Natural killer cell (primary cell): ENCODE data around the gene ITGAL. TPM values are rescaled to one million over a fixed set of nuclear protein-coding genes. Genes with fewer than 3 reads are reported as not detected.

Experiments used
- ATAC-seq, 3 donors: fragments of 150-1000 bp in 2 of 3; fragments of 200-7000 bp in 1 of 3; cut with Tn5 transposase; 1 replicate in 1 of 3; 2 replicates in 2 of 3; pipeline ENCODE4 v1.10.0; 2021; ENCODE audit warnings: mild to moderate bottlenecking in 2 of 3, moderate library complexity in 2 of 3
- DNase-seq, 2 donors: peaks; one replicate each; pipeline versions ENCODE4 v3.0.0 to v3.0.0-alpha.2; 2013 to 2021; ENCODE audit warnings: mixed read lengths in 1 of 2
- H3K27ac ChIP-seq: one replicate; pipeline ENCODE4 v1.5.1; 2013; ENCODE audit warnings: mild to moderate bottlenecking, low read length
- H3K27me3 ChIP-seq: one replicate; pipeline ENCODE4 v1.6.1; 2013; ENCODE audit warnings: low read length; ENCODE audit not compliant: control insufficient read depth, insufficient read depth
- H3K36me3 ChIP-seq: one replicate; pipeline ENCODE4 v1.6.1; 2013; ENCODE audit warnings: low read length; ENCODE audit not compliant: control insufficient read depth, insufficient read depth
- H3K4me1 ChIP-seq: one replicate; pipeline ENCODE4 v1.6.1; 2013; ENCODE audit warnings: low read length; ENCODE audit not compliant: control insufficient read depth, insufficient read depth
- H3K4me3 ChIP-seq: one replicate; pipeline ENCODE4 v1.5.1; 2013; ENCODE audit warnings: low read length
- H3K9me3 ChIP-seq: one replicate; pipeline ENCODE4 v1.6.1; 2013; ENCODE audit warnings: low read length; ENCODE audit not compliant: control insufficient read depth, insufficient read depth
- H3K27ac Mint-ChIP-seq, 2 donors: one replicate each; pipeline ENCODE4 v1.8.0; 2022; ENCODE audit warnings: mild to moderate bottlenecking in 2 of 2, mixed read lengths in 2 of 2, moderate library complexity in 1 of 2
- H3K27me3 Mint-ChIP-seq, 2 donors: one replicate each; pipeline ENCODE4 v1.8.0; 2022; ENCODE audit warnings: low read depth in 2 of 2, mixed read lengths in 2 of 2
- H3K36me3 Mint-ChIP-seq: one replicate; pipeline ENCODE4 v1.8.0; 2022; ENCODE audit warnings: mixed read lengths
- H3K4me1 Mint-ChIP-seq, 2 donors: one replicate each; pipeline ENCODE4 v1.8.0; 2022; ENCODE audit warnings: mixed read lengths in 2 of 2
- H3K4me3 Mint-ChIP-seq: one replicate; pipeline ENCODE4 v1.8.0; 2022; ENCODE audit warnings: mild to moderate bottlenecking, moderate library complexity, mixed read lengths
- H3K9me3 Mint-ChIP-seq, 2 donors: one replicate each; pipeline ENCODE4 v1.8.0; 2022; ENCODE audit warnings: mixed read lengths in 2 of 2
- CTCF ChIP-seq: fragments of 200-600 bp; IDR thresholded peaks from one replicate; pipeline ENCODE4 v1.8.0; 2022; ENCODE audit warnings: antibody characterized with exemption
- WGBS: methylation state at CpG from one replicate; pipeline ENCODE4 v1.1.7; 2013; ENCODE audit warnings: missing lambda C conversion rate; ENCODE audit not compliant: insufficient coverage; 5-methylcytosine and 5-hydroxymethylcytosine counted together
- intact Hi-C: fragments of 100-400 bp; cut with micrococcal nuclease; formaldehyde crosslinking; loops from one replicate; pipeline ENCODE4 v1.14.2; 2022
- total RNA-seq, 4 donors: library from RNA; stranded (reverse); fragments of 120-200 nt in 1 of 4; gene quantifications; one replicate each; pipeline versions ENCODE4 v1.2.3 to v1.2.4, GENCODE V29; 2013 to 2022

Gene ITGAL
- total RNA-seq, 3 donors from 2014 or later (not counting 1 experiment from before 2014, with no cell fraction given): 1,131 to 1,260 (median 1,176) TPM

- Mint-ChIP-seq H3K27ac (peak overlapping the region; percentile 7 to 66), H3K4me1 (peaks cover 31 to 32% of the 10 kb centered on the region in 2 donors), H3K36me3 (peaks cover 7% of the 10 kb centered on the region), H3K9me3 (peaks cover 0 to 3% of the 10 kb centered on the region in 2 donors), H3K27me3 (no peaks in the 10 kb centered on the region), H3K4me3 (peak overlapping the region; percentile 96)
- H3K27ac ChIP-seq: no peak overlapping the region
- no peak overlapping the region for H3K4me3 ChIP-seq
- no peaks in the 10 kb centered on the region for H3K9me3 ChIP-seq
- no peak for ATAC-seq
- TF ChIP-seq CTCF: no peak
- no peak for DNase-seq
- H3K4me1 ChIP-seq: peaks cover 30% of the 10 kb centered on the region
- H3K27me3 ChIP-seq: no peaks in the 10 kb centered on the region
- WGBS: 92% methylated on average over 1 of the region's 2 CpGs
- peaks cover 4% of the 10 kb centered on the region for H3K36me3 ChIP-seq
- intact Hi-C loops: no loop called here
Observed at GRCh38 chr16:30443631-30444030, 28.9 kb upstream of the ITGAL start.

GRCh38 chr16:30444231-30445148, 28.1 kb upstream of the ITGAL start:
- Mint-ChIP-seq H3K36me3 (peaks cover 7% of the 10 kb centered on the region), H3K9me3 (peaks cover 0 to 3% of the 10 kb centered on the region in 2 donors), H3K4me1 (peaks cover 31 to 32% of the 10 kb centered on the region in 2 donors), H3K27me3 (no peaks in the 10 kb centered on the region), H3K27ac (peak overlapping the region; percentile 7 to 94), H3K4me3 (peak overlapping the region; percentile 96)
- intact Hi-C loops: loop anchor here (1.0 kb wide), 1 partner anchor 14 kb away; the partner anchor contains the start of gene DCTPP1
- H3K4me1 ChIP-seq: peaks cover 34% of the 10 kb centered on the region
- H3K9me3 ChIP-seq: no peaks in the 10 kb centered on the region
- WGBS: 93% methylated on average over 29 of the region's 29 CpGs
- no peaks in the 10 kb centered on the region for H3K27me3 ChIP-seq
- DNase-seq: no peak
- peak overlapping the region; percentile 87 for H3K4me3 ChIP-seq
- H3K27ac ChIP-seq: peak overlapping the region; percentile 91
- TF ChIP-seq CTCF: no peak
- peaks cover 4% of the 10 kb centered on the region for H3K36me3 ChIP-seq
- ATAC-seq: no peak

- 32% methylated on average over 11 of the region's 11 CpGs for WGBS
Observed at GRCh38 chr16:30445149-30445407, 27.5 kb upstream of the ITGAL start.

More at GRCh38 chr16:30445149-30445407, 27.5 kb upstream of the ITGAL start:
- ATAC-seq (no peak), DNase-seq (no peak)
- Mint-ChIP-seq H3K4me1 (peaks cover 31 to 33% of the 10 kb centered on the region in 2 donors), H3K4me3 (peak overlapping the region; percentile 96), H3K27ac (peak overlapping the region; percentile 7 to 94), H3K27me3 (no peaks in the 10 kb centered on the region), H3K9me3 (peaks cover 0 to 3% of the 10 kb centered on the region in 2 donors), H3K36me3 (peaks cover 7% of the 10 kb centered on the region)
- H3K4me1 ChIP-seq: peaks cover 39% of the 10 kb centered on the region
- H3K9me3 ChIP-seq: no peaks in the 10 kb centered on the region
- no peak for TF ChIP-seq CTCF
- no peaks in the 10 kb centered on the region for H3K27me3 ChIP-seq
- intact Hi-C loops: loop anchor here (1.0 kb wide), 1 partner anchor 15 kb away; the partner anchor contains the start of gene DCTPP1
- peak overlapping the region; percentile 87 for H3K4me3 ChIP-seq
- H3K36me3 ChIP-seq: peaks cover 4% of the 10 kb centered on the region
- peak overlapping the region; percentile 91 for H3K27ac ChIP-seq
